Endodermal cell (in vitro differentiated cells): Measurements from ENCODE around the gene IGSF9B. TPM values are rescaled to one million over a fixed set of nuclear protein-coding genes. Genes with fewer than 3 reads are reported as not detected.

Experiments used
- DNase-seq: peaks from one replicate; pipeline ENCODE4 v3.0.0-alpha.2; 2017
- H3K27ac ChIP-seq: 2 replicates; pipeline ENCODE4 v1.5.1; 2013; ENCODE audit warnings: mild to moderate bottlenecking, low read depth, low read length, moderate library complexity
- H3K27me3 ChIP-seq: 2 replicates; pipeline ENCODE4 v1.6.1; 2013; ENCODE audit warnings: mild to moderate bottlenecking, low read length, moderate library complexity; ENCODE audit not compliant: insufficient read depth, control insufficient read depth, poor library complexity, severe bottlenecking
- H3K36me3 ChIP-seq: 2 replicates; pipeline ENCODE4 v1.7.0; 2013; ENCODE audit warnings: mild to moderate bottlenecking, low read length, moderate library complexity; ENCODE audit not compliant: control insufficient read depth, insufficient read depth
- H3K4me1 ChIP-seq: one replicate; pipeline ENCODE4 v1.7.0; 2013; ENCODE audit warnings: low read length; ENCODE audit not compliant: control insufficient read depth, insufficient read depth
- H3K4me3 ChIP-seq: 2 replicates; pipeline ENCODE4 v1.5.1; 2013; ENCODE audit warnings: mild to moderate bottlenecking, low read length, moderate library complexity
- H3K9ac ChIP-seq: 2 replicates; pipeline ENCODE4 v1.6.1; 2013; ENCODE audit warnings: mild to moderate bottlenecking, low read length, moderate library complexity; ENCODE audit not compliant: poor library complexity, severe bottlenecking; ENCODE audit errors: extremely low read depth
- H3K9me3 ChIP-seq: 2 replicates; pipeline ENCODE4 v1.6.1; 2013; ENCODE audit warnings: mild to moderate bottlenecking, low read length, moderate library complexity; ENCODE audit not compliant: control insufficient read depth
- H3K27ac Mint-ChIP-seq: 2 replicates; pipeline ENCODE4 v1.8.0; 2020; ENCODE audit warnings: mixed read lengths
- H3K27me3 Mint-ChIP-seq: 2 replicates; pipeline ENCODE4 v1.8.0; 2021; ENCODE audit warnings: mild to moderate bottlenecking, mixed read lengths; ENCODE audit not compliant: insufficient read depth
- H3K36me3 Mint-ChIP-seq: 2 replicates; pipeline ENCODE4 v1.8.0; 2020; ENCODE audit warnings: low read depth, mixed read lengths
- H3K4me1 Mint-ChIP-seq: 2 replicates; pipeline ENCODE4 v1.8.0; 2020; ENCODE audit warnings: mixed read lengths
- H3K4me3 Mint-ChIP-seq: 2 replicates; pipeline ENCODE4 v1.8.0; 2020; ENCODE audit warnings: mild to moderate bottlenecking, moderate library complexity, mixed read lengths
- H3K9me3 Mint-ChIP-seq: 2 replicates; pipeline ENCODE4 v1.8.0; 2020; ENCODE audit warnings: mild to moderate bottlenecking, mixed read lengths
- WGBS, 2 experiments: methylation state at CpG; one replicate each; pipeline versions ENCODE4 v1.1.5 to v1.1.7; 2013; ENCODE audit warnings: missing lambda C conversion rate in 2 of 2, mixed read lengths in 1 of 2; ENCODE audit not compliant: insufficient coverage in 1 of 2, insufficient read length in 1 of 2; 5-methylcytosine and 5-hydroxymethylcytosine counted together
- total RNA-seq, 2 donors: library from RNA; stranded (reverse); fragmentation: NEBNext Ultra II Directional in 1 of 2; extraction: Animal tissue kit (Norgen Biotek cat#: 25700) in 1 of 2; gene quantifications; 2 replicates in 1 of 2; 3 replicates in 1 of 2; pipeline ENCODE4 v1.2.1, GENCODE V29; 2021
- TF ChIP-seq, protein P1 (sequence below): fragments of 200-600 bp; sonication (generic); conservative IDR thresholded peaks from 2 replicates; pipeline ENCODE4 v1.5.0; 2021; ENCODE audit warnings: antibody characterized with exemption, mild to moderate bottlenecking

Gene IGSF9B
- total RNA-seq, 2 donors from 2014 or later: 14.1 to 23.0 TPM

DNA sequence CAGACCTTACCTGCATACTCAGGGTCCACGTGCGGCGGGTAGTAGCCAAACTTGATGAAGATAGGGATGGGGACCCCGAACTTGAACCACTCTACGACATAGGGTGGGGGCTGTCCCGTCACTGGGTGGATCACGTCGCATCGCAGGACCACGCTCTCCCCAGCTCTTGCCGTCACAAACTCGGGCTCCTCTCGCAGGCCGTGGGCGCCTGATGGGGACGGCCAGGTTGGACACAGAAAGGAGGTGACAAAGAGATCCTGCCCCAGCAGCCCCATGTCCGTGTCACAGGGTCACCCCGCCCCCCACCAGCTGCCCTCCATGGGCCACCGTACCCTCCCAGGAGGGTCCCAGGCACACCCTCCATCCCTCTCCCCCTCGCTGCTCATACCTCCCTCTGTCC is 10.7 kb downstream of the IGSF9B start:
- Mint-ChIP-seq H3K4me3 (no peak overlapping the region), H3K9me3 (no peaks in the 10 kb centered on the region), H3K36me3 (no peaks in the 10 kb centered on the region), H3K27me3 (no peaks in the 10 kb centered on the region), H3K4me1 (peaks cover 23% of the 10 kb centered on the region), H3K27ac (no peak overlapping the region)
- TF ChIP-seq, protein P1, sequence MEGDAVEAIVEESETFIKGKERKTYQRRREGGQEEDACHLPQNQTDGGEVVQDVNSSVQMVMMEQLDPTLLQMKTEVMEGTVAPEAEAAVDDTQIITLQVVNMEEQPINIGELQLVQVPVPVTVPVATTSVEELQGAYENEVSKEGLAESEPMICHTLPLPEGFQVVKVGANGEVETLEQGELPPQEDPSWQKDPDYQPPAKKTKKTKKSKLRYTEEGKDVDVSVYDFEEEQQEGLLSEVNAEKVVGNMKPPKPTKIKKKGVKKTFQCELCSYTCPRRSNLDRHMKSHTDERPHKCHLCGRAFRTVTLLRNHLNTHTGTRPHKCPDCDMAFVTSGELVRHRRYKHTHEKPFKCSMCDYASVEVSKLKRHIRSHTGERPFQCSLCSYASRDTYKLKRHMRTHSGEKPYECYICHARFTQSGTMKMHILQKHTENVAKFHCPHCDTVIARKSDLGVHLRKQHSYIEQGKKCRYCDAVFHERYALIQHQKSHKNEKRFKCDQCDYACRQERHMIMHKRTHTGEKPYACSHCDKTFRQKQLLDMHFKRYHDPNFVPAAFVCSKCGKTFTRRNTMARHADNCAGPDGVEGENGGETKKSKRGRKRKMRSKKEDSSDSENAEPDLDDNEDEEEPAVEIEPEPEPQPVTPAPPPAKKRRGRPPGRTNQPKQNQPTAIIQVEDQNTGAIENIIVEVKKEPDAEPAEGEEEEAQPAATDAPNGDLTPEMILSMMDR: no peak
- 93 to 94% methylated on average over 11 to 18 of the region's 20 CpGs for WGBS, 2 experiments
- Histone ChIP-seq H3K27me3 (no peaks in the 10 kb centered on the region), H3K9ac (no peak overlapping the region), H3K9me3 (no peaks in the 10 kb centered on the region), H3K4me1 (peaks cover 1% of the 10 kb centered on the region), H3K4me3 (no peak overlapping the region), H3K27ac (no peak overlapping the region), H3K36me3 (no peaks in the 10 kb centered on the region)
- DNase-seq: no peak

DNA sequence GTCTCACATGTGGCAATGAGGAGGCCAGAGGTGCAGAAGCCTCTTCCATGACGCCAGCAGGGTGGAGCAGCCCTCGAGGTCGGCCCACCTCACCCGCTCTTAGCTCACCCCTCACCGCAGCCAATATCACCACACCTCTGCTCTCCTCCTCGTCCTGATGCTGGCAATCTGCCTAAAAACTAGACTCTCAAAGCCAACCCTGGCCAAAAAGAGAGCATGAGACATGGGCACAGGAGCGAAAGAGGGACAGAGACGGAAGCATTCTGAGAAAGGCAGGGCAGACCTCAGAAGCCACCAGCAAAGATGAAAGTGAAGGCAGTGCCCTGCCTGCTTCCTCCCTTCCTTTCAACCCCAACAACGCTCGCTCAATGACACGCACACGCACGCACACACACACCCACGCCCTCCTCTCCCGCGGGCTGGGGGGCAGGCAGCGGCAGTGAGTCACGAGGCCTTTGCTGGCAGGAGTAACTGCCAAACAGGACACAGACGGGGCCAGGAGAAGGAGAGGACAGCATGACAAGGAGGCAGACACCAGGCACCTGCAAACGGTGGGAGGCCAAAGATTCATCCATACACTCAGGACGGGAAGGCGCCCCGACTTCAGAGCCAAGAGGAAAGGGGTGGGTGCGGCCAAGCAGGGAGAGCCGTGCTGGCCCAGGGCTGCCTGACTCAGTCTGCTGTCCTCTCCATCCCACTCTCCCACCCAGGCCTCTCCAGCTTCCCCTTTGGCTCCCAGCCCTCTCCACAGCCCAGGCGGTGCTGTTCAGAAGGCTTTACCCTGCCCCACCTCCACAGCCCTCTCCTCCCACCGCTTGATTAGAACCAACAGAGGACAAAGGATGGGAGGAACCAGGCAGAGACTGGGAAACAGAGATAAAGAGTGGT is 11.4 kb downstream of the IGSF9B start:
- no peak overlapping the region for H3K9ac ChIP-seq

DNA sequence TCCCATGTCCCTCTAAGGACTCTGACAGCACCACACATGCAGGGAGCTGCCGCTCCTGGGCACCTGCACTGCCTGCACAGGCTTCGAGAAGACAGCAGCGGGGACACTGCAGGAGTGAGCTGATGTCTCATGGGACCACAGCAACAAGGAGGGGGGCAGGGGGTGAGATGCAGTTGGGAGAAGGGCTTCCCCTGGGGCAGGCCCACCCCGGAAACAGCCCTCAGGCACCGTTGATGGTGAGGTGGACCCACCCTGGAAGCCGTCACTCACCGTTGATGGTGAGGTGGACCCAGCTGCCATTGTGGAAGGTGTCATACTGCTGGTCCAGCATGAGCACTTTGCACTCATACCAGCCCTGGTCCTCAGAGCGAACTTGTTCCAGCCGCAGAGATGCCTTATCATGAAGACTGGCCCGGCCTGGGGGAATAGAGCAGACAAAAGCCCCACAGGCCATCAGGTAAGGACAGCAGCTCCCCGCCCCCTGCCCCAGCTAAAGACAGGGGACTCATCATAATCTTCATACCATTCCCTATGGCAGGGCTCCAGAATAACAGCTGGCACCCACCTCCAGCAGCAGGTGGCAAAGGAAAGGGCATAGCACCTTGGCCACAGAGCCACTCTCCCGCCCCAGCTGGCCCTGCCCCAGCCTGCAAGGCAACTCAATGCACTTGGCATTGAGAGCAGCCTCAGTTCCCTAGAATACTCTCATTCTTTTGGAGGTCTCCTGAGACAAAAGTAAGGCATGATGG is 12.6 kb downstream of the IGSF9B start:
- Histone ChIP-seq H3K27me3 (no peaks in the 10 kb centered on the region), H3K9me3 (no peaks in the 10 kb centered on the region), H3K4me3 (no peak overlapping the region), H3K4me1 (no peaks in the 10 kb centered on the region), H3K27ac (no peak overlapping the region), H3K36me3 (no peaks in the 10 kb centered on the region), H3K9ac (no peak overlapping the region)
- DNase-seq: no peak
- Mint-ChIP-seq H3K4me3 (no peak overlapping the region), H3K36me3 (peaks cover 14% of the 10 kb centered on the region), H3K27me3 (no peaks in the 10 kb centered on the region), H3K27ac (no peak overlapping the region), H3K4me1 (peaks cover 17% of the 10 kb centered on the region), H3K9me3 (peaks cover 9% of the 10 kb centered on the region)
- TF ChIP-seq, protein P1: no peak
- 93 to 94% methylated on average over 6 to 12 of the region's 12 CpGs for WGBS, 2 experiments

More for the DNA sequence above, 11.4 kb downstream of the IGSF9B start:
- Histone ChIP-seq H3K9me3 (no peaks in the 10 kb centered on the region), H3K36me3 (no peaks in the 10 kb centered on the region), H3K27ac (no peak overlapping the region), H3K4me1 (no peaks in the 10 kb centered on the region), H3K4me3 (no peak overlapping the region), H3K27me3 (no peaks in the 10 kb centered on the region)
- DNase-seq: peak; percentile 60
- peaks cover 3% of the 10 kb centered on the region for H3K9me3 Mint-ChIP-seq
- peaks cover 3% of the 10 kb centered on the region for H3K36me3 Mint-ChIP-seq
- 85 to 90% methylated on average over 8 to 27 of the region's 27 CpGs for WGBS, 2 experiments
- TF ChIP-seq, protein P1: no peak
- no peak overlapping the region for H3K27ac Mint-ChIP-seq
- H3K4me1 Mint-ChIP-seq: peaks cover 19% of the 10 kb centered on the region
- H3K4me3 Mint-ChIP-seq: no peak overlapping the region
- H3K27me3 Mint-ChIP-seq: no peaks in the 10 kb centered on the region
